MCF 10A (cell line): ENCODE measurements around the gene WFDC12. TPM values are rescaled to one million over a fixed set of nuclear protein-coding genes. Genes with fewer than 3 reads are reported as not detected.
"Not testable (repeated sequence)": the region's sequence is repeated elsewhere in the genome, so short reads cannot be mapped to it uniquely, and the experiment has no call there.

Experiments used
- BruUV-seq: library from RNA; stranded (reverse); fragments of 400-500 nt; replicated peaks from 2 replicates; lab custom pipeline; 2021; lab: Mats Ljungman, UMichigan
- CTCF ChIA-PET: fragments of 300-600 bp; sonication (Branson Sonifier 250); formaldehyde crosslinking; extraction: SDS; loops from one replicate; lab custom pipeline; 2021; ENCODE audit warnings: antibody characterized with exemption, inconsistent platforms; lab: Yijun Ruan, JAX
- POLR2A ChIA-PET: fragments of 300-600, 350-650 bp; sonication (Branson Sonifier 250); formaldehyde crosslinking; extraction: SDS; loops from one replicate; lab custom pipeline; 2020; ENCODE audit warnings: antibody characterized with exemption, inconsistent platforms; lab: Yijun Ruan, JAX
- DNase-seq: peaks from one replicate; pipeline ENCODE4 v3.0.0-alpha.2; 2018; ENCODE audit not compliant: unreplicated experiment
- H3K27ac Mint-ChIP-seq: one replicate; pipeline ENCODE4 v1.8.0; 2022; ENCODE audit warnings: mild to moderate bottlenecking, low read depth, mixed read lengths; ENCODE audit not compliant: unreplicated experiment
- H3K27me3 Mint-ChIP-seq: one replicate; pipeline ENCODE4 v1.8.0; 2022; ENCODE audit warnings: mixed read lengths; ENCODE audit not compliant: insufficient read depth, unreplicated experiment
- H3K36me3 Mint-ChIP-seq: one replicate; pipeline ENCODE4 v1.8.0; 2022; ENCODE audit warnings: mild to moderate bottlenecking, moderate library complexity, mixed read lengths; ENCODE audit not compliant: insufficient read depth, unreplicated experiment
- H3K4me1 Mint-ChIP-seq: one replicate; pipeline ENCODE4 v1.8.0; 2022; ENCODE audit warnings: mixed read lengths; ENCODE audit not compliant: insufficient read depth, unreplicated experiment
- H3K4me3 Mint-ChIP-seq: one replicate; pipeline ENCODE4 v1.8.0; 2022; ENCODE audit warnings: mild to moderate bottlenecking, moderate library complexity, mixed read lengths; ENCODE audit not compliant: unreplicated experiment
- H3K9me3 Mint-ChIP-seq: one replicate; pipeline ENCODE4 v1.8.0; 2022; ENCODE audit warnings: mixed read lengths; ENCODE audit not compliant: unreplicated experiment
- intact Hi-C: fragments of 100-400 bp; cut with micrococcal nuclease; formaldehyde crosslinking; loops from 2 replicates; pipeline ENCODE4 v1.14.1; 2022
- total RNA-seq: library from RNA; stranded (reverse); gene quantifications from 2 replicates; pipeline ENCODE4 v1.2.3, GENCODE V29; 2022
- TF ChIP-seq, protein P1 (sequence below): fragments of 200-600 bp; IDR thresholded peaks from one replicate; pipeline ENCODE4 v1.8.0; 2022; ENCODE audit warnings: antibody characterized with exemption, mild to moderate bottlenecking; ENCODE audit not compliant: unreplicated experiment

WFDC12 gene
- total RNA-seq, 1 experiment from 2014 or later: not detected

GRCh38 chr20:45157962-45158361, 33.7 kb upstream of the WFDC12 start:
- H3K4me1 Mint-ChIP-seq: peaks cover 11% of the 10 kb centered on the region
- intact Hi-C loops: no loop called here
- peak overlapping the region; percentile 47 for H3K27ac Mint-ChIP-seq
- TF ChIP-seq, protein P1, sequence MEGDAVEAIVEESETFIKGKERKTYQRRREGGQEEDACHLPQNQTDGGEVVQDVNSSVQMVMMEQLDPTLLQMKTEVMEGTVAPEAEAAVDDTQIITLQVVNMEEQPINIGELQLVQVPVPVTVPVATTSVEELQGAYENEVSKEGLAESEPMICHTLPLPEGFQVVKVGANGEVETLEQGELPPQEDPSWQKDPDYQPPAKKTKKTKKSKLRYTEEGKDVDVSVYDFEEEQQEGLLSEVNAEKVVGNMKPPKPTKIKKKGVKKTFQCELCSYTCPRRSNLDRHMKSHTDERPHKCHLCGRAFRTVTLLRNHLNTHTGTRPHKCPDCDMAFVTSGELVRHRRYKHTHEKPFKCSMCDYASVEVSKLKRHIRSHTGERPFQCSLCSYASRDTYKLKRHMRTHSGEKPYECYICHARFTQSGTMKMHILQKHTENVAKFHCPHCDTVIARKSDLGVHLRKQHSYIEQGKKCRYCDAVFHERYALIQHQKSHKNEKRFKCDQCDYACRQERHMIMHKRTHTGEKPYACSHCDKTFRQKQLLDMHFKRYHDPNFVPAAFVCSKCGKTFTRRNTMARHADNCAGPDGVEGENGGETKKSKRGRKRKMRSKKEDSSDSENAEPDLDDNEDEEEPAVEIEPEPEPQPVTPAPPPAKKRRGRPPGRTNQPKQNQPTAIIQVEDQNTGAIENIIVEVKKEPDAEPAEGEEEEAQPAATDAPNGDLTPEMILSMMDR: no peak
- ChIA-PET POLR2A (interaction anchor here (0.7 to 1.9 kb wide), 8 partner anchors 13 to 205 kb away, joined by 3 to 13 read pairs (median 5); partner anchors contain the start of genes PI3, SLPI and SYS1), CTCF (interaction anchor here (0.7 to 1.6 kb wide), 11 partner anchors 19 to 328 kb away, joined by 3 to 13 read pairs (median 4); no protein-coding TSS in a partner anchor)
- peak; percentile 95 for DNase-seq
- H3K36me3 Mint-ChIP-seq: no peaks in the 10 kb centered on the region
- H3K4me3 Mint-ChIP-seq: no peak overlapping the region
- peaks cover 8% of the 10 kb centered on the region for H3K9me3 Mint-ChIP-seq
- no peaks in the 10 kb centered on the region for H3K27me3 Mint-ChIP-seq
- no TSS peak for BruUV-seq

DNA sequence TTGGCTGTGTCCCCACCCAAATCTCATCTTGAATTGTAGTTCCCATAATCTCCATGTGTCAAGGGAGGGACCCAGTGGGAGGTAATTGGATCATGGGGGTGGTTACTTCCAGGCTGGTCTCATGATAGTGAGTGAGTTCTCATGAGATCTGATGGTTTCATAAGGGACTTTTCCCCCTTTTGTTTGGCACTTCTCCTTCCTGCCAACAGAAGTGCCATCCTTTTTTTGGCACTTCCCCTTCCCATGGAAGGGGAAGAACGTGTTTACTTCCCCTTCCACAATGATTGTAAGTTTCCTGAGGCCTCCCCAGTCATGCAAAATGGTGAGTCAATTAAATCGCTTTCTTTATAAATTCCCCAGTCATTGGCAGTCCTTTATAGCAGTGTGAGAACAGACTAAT, 32.4 kb upstream of the WFDC12 start:
- POLR2A ChIA-PET: interaction anchor here (1.9 kb wide), 1 partner anchor 29 kb away, joined by 6 read pairs; no protein-coding TSS in a partner anchor
- CTCF ChIA-PET: interaction anchor here (0.6 to 1.6 kb wide), 4 partner anchors 17 to 155 kb away, joined by 3 to 13 read pairs (median 3); no protein-coding TSS in a partner anchor
- no peaks in the 10 kb centered on the region for H3K36me3 Mint-ChIP-seq

GRCh38 chr20:45154794-45155193, 30.5 kb upstream of the WFDC12 start:
- CTCF ChIA-PET: interaction anchor here (0.6 to 1.2 kb wide), 3 partner anchors 16 to 214 kb away, joined by 3 to 6 read pairs (median 3); no protein-coding TSS in a partner anchor
- H3K9me3 Mint-ChIP-seq, intact Hi-C loops, H3K36me3 Mint-ChIP-seq, DNase-seq, POLR2A ChIA-PET, BruUV-seq, H3K4me3 Mint-ChIP-seq, H3K27ac Mint-ChIP-seq: not testable (repeated sequence)
- H3K27me3 Mint-ChIP-seq: peaks cover 15% of the 10 kb centered on the region
- H3K4me1 Mint-ChIP-seq: peaks cover 11% of the 10 kb centered on the region

More for the DNA sequence above, 32.4 kb upstream of the WFDC12 start:
- BruUV-seq: no TSS peak
- Mint-ChIP-seq H3K27ac (no peak overlapping the region), H3K27me3 (no peaks in the 10 kb centered on the region), H3K4me1 (peaks cover 11% of the 10 kb centered on the region), H3K9me3 (no peaks in the 10 kb centered on the region), H3K4me3 (no peak overlapping the region)
- TF ChIP-seq, protein P1: no peak
- intact Hi-C loops: no loop called here
- no peak for DNase-seq

DNA sequence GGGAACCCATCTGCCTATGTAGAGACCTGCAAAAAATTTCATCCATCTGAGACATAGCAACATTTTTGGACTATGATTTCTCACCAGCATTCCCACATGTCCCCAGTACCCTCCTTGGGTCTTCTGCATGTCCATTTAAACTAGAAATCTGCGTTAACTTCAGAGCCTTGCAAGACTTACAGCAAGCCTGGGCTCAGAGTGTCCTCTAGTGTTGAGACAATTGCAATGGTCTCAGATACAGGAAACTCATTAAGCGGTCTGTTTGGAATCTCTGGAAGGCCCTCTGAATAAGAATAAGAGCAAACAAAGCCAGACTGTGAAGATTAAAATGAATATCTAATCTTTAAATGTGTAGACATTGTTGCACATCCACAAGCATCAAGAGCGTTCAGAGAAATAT, 29.9 kb upstream of the WFDC12 start:
- Mint-ChIP-seq H3K4me1 (peaks cover 11% of the 10 kb centered on the region), H3K9me3 (no peaks in the 10 kb centered on the region), H3K27ac (no peak overlapping the region), H3K27me3 (peaks cover 21% of the 10 kb centered on the region), H3K4me3 (no peak overlapping the region), H3K36me3 (no peaks in the 10 kb centered on the region)
- intact Hi-C loops: no loop called here
- ChIA-PET POLR2A (interaction anchor here (0.6 kb wide), 1 partner anchor 179 kb away, joined by 3 read pairs; no protein-coding TSS in a partner anchor), CTCF (interaction anchor here (0.7 kb wide), 3 partner anchors 15 to 214 kb away, joined by 3 read pairs; no protein-coding TSS in a partner anchor)
- BruUV-seq: no TSS peak
- no peak for DNase-seq
- TF ChIP-seq, protein P1: no peak
